Esophagus muscularis mucosa (tissue), 3 donors: ENCODE measurements around the gene CIT.
A peak's percentile ranks its signal among the peaks of the same experiment; 100 is the strongest.

Source experiments
- POLR2A ChIP-seq: fragments of 450-650 bp; IDR thresholded peaks from one replicate; pipeline ENCODE4 v1.6.1; 2017; ENCODE audit warnings: antibody characterized with exemption, moderate library complexity, mild to moderate bottlenecking, low read depth
- TF ChIP-seq, protein P1 (sequence below), 3 experiments: fragments of 200-600 bp in 2 of 3; fragments of 450-650 bp in 1 of 3; sonication (generic) in 2 of 3; IDR thresholded peaks; one replicate each; pipeline ENCODE4 v1.5.1; 2017 to 2019; ENCODE audit warnings: antibody characterized with exemption in 3 of 3, mild to moderate bottlenecking in 2 of 3, moderate library complexity in 1 of 3

DNA sequence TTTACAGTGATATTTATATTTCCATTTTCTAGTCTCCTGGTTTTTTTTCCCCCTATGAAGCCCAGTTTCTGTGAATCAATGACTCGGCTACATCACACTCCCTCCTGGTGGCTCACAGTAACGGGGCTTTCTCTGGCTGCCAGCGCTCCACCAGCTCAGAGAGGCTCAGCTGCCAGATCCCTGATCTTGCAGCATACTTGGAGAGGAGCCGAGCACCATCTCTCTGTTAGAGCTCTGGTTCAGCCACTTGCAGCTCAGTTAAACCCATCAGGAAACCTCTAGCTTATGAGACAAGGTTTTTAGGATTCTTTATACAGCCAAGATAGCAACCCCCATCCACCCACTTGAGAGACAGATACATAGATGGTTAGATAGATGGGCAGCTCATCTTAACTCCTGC is 74.6 kb downstream of the CIT start:
- TF ChIP-seq, protein P1, sequence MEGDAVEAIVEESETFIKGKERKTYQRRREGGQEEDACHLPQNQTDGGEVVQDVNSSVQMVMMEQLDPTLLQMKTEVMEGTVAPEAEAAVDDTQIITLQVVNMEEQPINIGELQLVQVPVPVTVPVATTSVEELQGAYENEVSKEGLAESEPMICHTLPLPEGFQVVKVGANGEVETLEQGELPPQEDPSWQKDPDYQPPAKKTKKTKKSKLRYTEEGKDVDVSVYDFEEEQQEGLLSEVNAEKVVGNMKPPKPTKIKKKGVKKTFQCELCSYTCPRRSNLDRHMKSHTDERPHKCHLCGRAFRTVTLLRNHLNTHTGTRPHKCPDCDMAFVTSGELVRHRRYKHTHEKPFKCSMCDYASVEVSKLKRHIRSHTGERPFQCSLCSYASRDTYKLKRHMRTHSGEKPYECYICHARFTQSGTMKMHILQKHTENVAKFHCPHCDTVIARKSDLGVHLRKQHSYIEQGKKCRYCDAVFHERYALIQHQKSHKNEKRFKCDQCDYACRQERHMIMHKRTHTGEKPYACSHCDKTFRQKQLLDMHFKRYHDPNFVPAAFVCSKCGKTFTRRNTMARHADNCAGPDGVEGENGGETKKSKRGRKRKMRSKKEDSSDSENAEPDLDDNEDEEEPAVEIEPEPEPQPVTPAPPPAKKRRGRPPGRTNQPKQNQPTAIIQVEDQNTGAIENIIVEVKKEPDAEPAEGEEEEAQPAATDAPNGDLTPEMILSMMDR (IDR thresholded peaks at IDR 0.05): peak in 1 of 3 experiments; percentile 7
- no peak for TF ChIP-seq POLR2A
